GM21360 (cell line): Measurements from ENCODE around the gene DNAH10.
A peak's percentile ranks its signal among the peaks of the same experiment; 100 is the strongest.

ENCODE experiments used
- ATAC-seq: cut with Tn5 transposase; IDR thresholded peaks from one replicate; pipeline ENCODE4 v1.9.1; 2021; ENCODE audit warnings: mild to moderate bottlenecking, moderate library complexity; ENCODE audit not compliant: unreplicated experiment

DNAH10 gene

GRCh38 chr12:123761841-123762714, at the start of gene DNAH10:
Gene DNAH10 (plus strand): TSS chr12:123762301. CDS start chr12:123762337, 36 bp downstream.
- peak; percentile 59 for ATAC-seq

GRCh38 chr12:123712780-123713319, 49.3 kb upstream of the DNAH10 start:
- no peak for ATAC-seq

GRCh38 chr12:123713398-123713797, 48.7 kb upstream of the DNAH10 start:
- ATAC-seq, result no peak

GRCh38 chr12:123713823-123714585, 48.1 kb upstream of the DNAH10 start:
- ATAC-seq, result no peak

GRCh38 chr12:123715195-123715594, 46.9 kb upstream of the DNAH10 start:
- no peak for ATAC-seq

- ATAC-seq, result no peak
These were observed 44.8 kb upstream of the DNAH10 start for GRCh38 chr12:123717350-123717749.

- no peak for ATAC-seq
These were observed 41.8 kb upstream of the DNAH10 start for GRCh38 chr12:123720141-123720814.

- ATAC-seq, result no peak
These were observed 40.9 kb upstream of the DNAH10 start for GRCh38 chr12:123721245-123721644.

GRCh38 chr12:123723011-123723410, 39.1 kb upstream of the DNAH10 start:
- ATAC-seq, result no peak

- ATAC-seq, result no peak
These were observed 38.3 kb upstream of the DNAH10 start for GRCh38 chr12:123723765-123724164.

- ATAC-seq, result no peak
These were observed 35.9 kb upstream of the DNAH10 start for GRCh38 chr12:123726244-123726643.

GRCh38 chr12:123726962-123727361, 35.1 kb upstream of the DNAH10 start:
- no peak for ATAC-seq

- ATAC-seq, result no peak
These were observed 34.2 kb upstream of the DNAH10 start for GRCh38 chr12:123727878-123728277.

GRCh38 chr12:123731596-123731995, 30.5 kb upstream of the DNAH10 start:
- no peak for ATAC-seq

- no peak for ATAC-seq
These were observed 29.9 kb upstream of the DNAH10 start for GRCh38 chr12:123732251-123732650.

- no peak for ATAC-seq
These were observed 28.9 kb upstream of the DNAH10 start for GRCh38 chr12:123733229-123733628.

GRCh38 chr12:123734268-123734667, 27.8 kb upstream of the DNAH10 start:
- no peak for ATAC-seq

GRCh38 chr12:123741937-123742572, 20.0 kb upstream of the DNAH10 start:
- ATAC-seq, result no peak

GRCh38 chr12:123743002-123743401, 19.1 kb upstream of the DNAH10 start:
- ATAC-seq, result no peak

GRCh38 chr12:123744836-123745235, 17.3 kb upstream of the DNAH10 start:
- ATAC-seq, result no peak

- no peak for ATAC-seq
These were observed 14.8 kb upstream of the DNAH10 start for GRCh38 chr12:123747309-123747708.
